Ramos (cell line): ENCODE data around the gene ZNF226.
"Not testable (repeated sequence)": the region's sequence is repeated elsewhere in the genome, so short reads cannot be mapped to it uniquely, and the experiment has no call there.

ENCODE experiments used
- in situ Hi-C: fragments of 300-500 bp; cut with MboI; formaldehyde crosslinking; loops from one replicate; pipeline ENCODE4 v1.14.3; 2022; ENCODE audit warnings: low sequenced_read_pairs; ENCODE audit not compliant: unreplicated experiment

ZNF226 gene

GRCh38 chr19:44207126-44207803 lies 42.4 kb downstream of the ZNF226 start:
- in situ Hi-C loops = no loop called here

DNA sequence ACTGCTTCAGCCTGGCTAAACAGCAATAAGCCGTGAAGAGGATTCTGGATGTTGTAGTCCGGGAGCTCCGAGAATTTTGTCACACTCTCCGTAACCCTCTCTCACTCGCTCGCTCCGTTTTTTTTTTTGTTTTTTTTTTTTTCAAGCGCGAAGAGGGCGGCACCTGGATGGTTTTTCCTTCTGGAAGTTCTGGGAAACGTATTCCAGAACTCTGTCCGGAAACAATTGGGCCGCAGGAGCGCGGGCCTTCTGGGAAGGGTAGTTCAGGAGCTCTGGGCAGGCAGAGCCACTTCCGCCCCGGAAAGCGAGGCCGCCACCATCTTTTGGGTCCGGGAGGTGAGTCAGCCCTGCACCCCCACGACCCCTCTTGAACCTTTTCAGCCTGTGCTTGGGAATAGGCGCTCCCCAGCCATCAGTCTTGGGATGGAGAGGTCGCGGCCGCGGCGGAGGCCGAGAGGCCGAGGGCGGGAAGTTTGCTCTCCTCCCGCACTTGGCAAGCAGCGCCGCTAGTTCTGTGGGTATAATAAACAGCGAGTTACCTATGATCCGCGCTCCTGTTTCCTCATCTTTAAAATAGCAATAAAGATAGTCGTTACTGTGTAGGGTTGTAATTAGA lies 47.5 kb downstream of the ZNF226 start, which contains the start of gene ZNF227:
ZNF227 (plus strand) TSS at position 283 of the 616 bp plus-strand sequence. CDS start 5,261 bp downstream, outside the sequence.
- in situ Hi-C loops = no loop called here

DNA sequence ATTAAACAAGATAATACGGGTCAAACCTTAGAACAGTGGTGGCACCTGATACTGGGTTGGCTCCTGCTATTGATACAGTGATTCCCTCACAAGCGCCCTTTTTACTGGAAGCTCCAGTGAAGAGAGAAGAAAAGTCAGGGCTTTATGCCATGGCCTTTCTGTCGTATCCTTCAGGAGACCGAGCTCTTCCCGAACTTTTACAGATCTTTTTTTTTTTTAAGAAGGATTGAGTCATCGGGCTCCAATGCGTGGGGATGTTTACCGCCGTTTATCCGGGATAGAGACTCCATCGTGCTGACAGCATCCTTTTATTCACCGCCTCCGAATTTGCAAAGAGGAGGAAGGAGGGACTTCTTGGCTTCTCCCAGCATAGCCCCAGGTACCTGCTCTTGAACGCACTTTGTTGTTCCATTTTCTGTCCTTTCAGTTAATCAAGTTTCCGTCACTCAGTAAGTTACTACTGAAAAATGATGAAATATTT lies 48.0 kb downstream of the ZNF226 start:
- in situ Hi-C loops = no loop called here

DNA sequence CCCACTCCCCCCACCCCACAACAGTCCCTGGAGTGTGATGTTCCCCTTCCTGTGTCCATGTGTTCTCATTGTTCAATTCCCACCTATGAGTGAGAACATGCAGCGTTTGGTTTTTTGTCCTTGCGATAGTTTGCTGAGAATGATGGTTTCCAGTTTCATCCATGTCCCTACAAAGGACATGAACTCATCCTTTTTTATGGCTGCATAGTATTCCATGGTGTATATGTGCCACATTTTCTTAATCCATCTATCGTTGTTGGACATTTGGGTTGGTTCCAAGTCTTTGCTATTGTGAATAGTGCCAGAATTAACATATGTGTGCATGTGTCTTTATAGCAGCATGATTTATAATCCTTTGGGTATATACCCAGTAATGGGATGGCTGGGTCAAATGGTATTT lies 55.0 kb downstream of the ZNF226 start:
- in situ Hi-C loops = not testable (repeated sequence)

DNA sequence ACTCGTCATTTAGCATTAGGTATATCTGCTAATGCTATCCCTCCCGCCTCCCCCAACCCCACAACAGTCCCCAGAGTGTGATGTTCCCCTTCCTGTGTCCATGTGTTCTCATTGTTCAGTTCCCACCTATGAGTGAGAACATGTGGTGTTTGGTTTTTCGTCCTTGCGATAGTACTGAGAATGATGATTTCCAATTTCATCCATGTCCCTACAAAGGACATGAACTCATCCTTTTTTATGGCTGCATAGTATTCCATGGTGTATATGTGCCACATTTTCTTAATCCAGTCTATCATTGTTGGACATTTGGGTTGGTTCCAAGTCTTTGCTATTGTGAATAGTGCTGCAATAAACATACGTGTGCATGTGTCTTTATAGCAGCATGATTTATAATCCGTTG lies 55.9 kb downstream of the ZNF226 start:
- in situ Hi-C loops = not testable (repeated sequence)

GRCh38 chr19:44221291-44221690 lies 56.4 kb downstream of the ZNF226 start:
- in situ Hi-C loops = not testable (repeated sequence)
